Measurements from ENCODE around the gene EVC2.

The EVC2 gene

GRCh38 chr4:5662555-5662954 lies 45.8 kb downstream of the EVC2 start:
- no peak for DNase-seq (ENCODE audit: low spot score)

GRCh38 chr4:5661237-5661636 lies 47.1 kb downstream of the EVC2 start:
- DNase-seq (ENCODE audit: low spot score): no peak

- no peak for DNase-seq (ENCODE audit: low spot score)
Measured at GRCh38 chr4:5660185-5660584, 48.2 kb downstream of the EVC2 start.

- DNase-seq (ENCODE audit: low spot score): no peak
Measured at GRCh38 chr4:5658974-5659373, 49.4 kb downstream of the EVC2 start.

GRCh38 chr4:5656415-5656814 lies 51.9 kb downstream of the EVC2 start:
- no peak for DNase-seq (ENCODE audit: low spot score)

- DNase-seq (ENCODE audit: low spot score): no peak
Measured at GRCh38 chr4:5654791-5655190, 53.6 kb downstream of the EVC2 start.

GRCh38 chr4:5651089-5651488 lies 57.3 kb downstream of the EVC2 start:
- no peak for DNase-seq (ENCODE audit: low spot score)

- no peak for DNase-seq (ENCODE audit: low spot score)
Measured at GRCh38 chr4:5650040-5650439, 58.3 kb downstream of the EVC2 start.

- DNase-seq (ENCODE audit: low spot score): no peak
Measured at GRCh38 chr4:5647351-5647750, 61.0 kb downstream of the EVC2 start.

- no peak for DNase-seq (ENCODE audit: low spot score)
Measured at GRCh38 chr4:5640096-5640495, 68.3 kb downstream of the EVC2 start.

- DNase-seq (ENCODE audit: low spot score): no peak
Measured at GRCh38 chr4:5639556-5639955, 68.8 kb downstream of the EVC2 start.

- no peak for DNase-seq (ENCODE audit: low spot score)
Measured at GRCh38 chr4:5638976-5639375, 69.4 kb downstream of the EVC2 start.

GRCh38 chr4:5638316-5638715 lies 70.0 kb downstream of the EVC2 start:
- DNase-seq (ENCODE audit: low spot score): no peak

GRCh38 chr4:5636766-5637670 lies 71.3 kb downstream of the EVC2 start:
- no peak for DNase-seq (ENCODE audit: low spot score)

GRCh38 chr4:5635826-5636195 lies 72.5 kb downstream of the EVC2 start:
- no peak for DNase-seq (ENCODE audit: low spot score)

- DNase-seq (ENCODE audit: low spot score): no peak
Measured at GRCh38 chr4:5632571-5632970, 75.8 kb downstream of the EVC2 start.

GRCh38 chr4:5632066-5632440 lies 76.3 kb downstream of the EVC2 start:
- DNase-seq (ENCODE audit: low spot score): no peak

GRCh38 chr4:5631352-5632065 lies 76.8 kb downstream of the EVC2 start:
- DNase-seq (ENCODE audit: low spot score): no peak

- no peak for DNase-seq (ENCODE audit: low spot score)
Measured at GRCh38 chr4:5630762-5631161, 77.6 kb downstream of the EVC2 start.

GRCh38 chr4:5629542-5629941 lies 78.8 kb downstream of the EVC2 start:
- no peak for DNase-seq (ENCODE audit: low spot score)

GRCh38 chr4:5626913-5627312 lies 81.4 kb downstream of the EVC2 start:
- DNase-seq (ENCODE audit: low spot score): no peak

GRCh38 chr4:5622596-5622995 lies 85.8 kb downstream of the EVC2 start:
- no peak for DNase-seq (ENCODE audit: low spot score)

- DNase-seq (ENCODE audit: low spot score): no peak
Measured at GRCh38 chr4:5619913-5620625, 88.3 kb downstream of the EVC2 start.

All from D341Med (cell line).